Calu3 (cell line): ENCODE results near the gene HYKK. TPM values are rescaled to one million over a fixed set of nuclear protein-coding genes. Genes with fewer than 3 reads are reported as not detected.

Source experiments
- BruUV-seq: library from RNA; stranded (reverse); fragments of 400-500 nt; replicated peaks from 2 replicates; lab custom pipeline; 2021; lab: Mats Ljungman, UMichigan
- CTCF ChIA-PET: fragments of 300-600 bp; sonication (Branson Sonifier 250); formaldehyde crosslinking; loops from one replicate; lab custom pipeline; 2022; ENCODE audit warnings: antibody characterized with exemption; lab: Charles Lee
- DNase-seq: peaks from one replicate; pipeline ENCODE4 v3.0.0; 2022
- H3K27ac Mint-ChIP-seq: one replicate; pipeline ENCODE4 v1.8.0; 2022; ENCODE audit warnings: mixed read lengths; ENCODE audit not compliant: unreplicated experiment
- H3K27me3 Mint-ChIP-seq: one replicate; pipeline ENCODE4 v1.8.0; 2022; ENCODE audit warnings: mixed read lengths; ENCODE audit not compliant: unreplicated experiment
- H3K36me3 Mint-ChIP-seq: one replicate; pipeline ENCODE4 v1.8.0; 2022; ENCODE audit warnings: mild to moderate bottlenecking, moderate library complexity, mixed read lengths; ENCODE audit not compliant: insufficient read depth, unreplicated experiment
- H3K4me1 Mint-ChIP-seq: one replicate; pipeline ENCODE4 v1.8.0; 2022; ENCODE audit warnings: mild to moderate bottlenecking, low read depth, mixed read lengths; ENCODE audit not compliant: unreplicated experiment
- H3K4me3 Mint-ChIP-seq: one replicate; pipeline ENCODE4 v1.8.0; 2022; ENCODE audit warnings: mild to moderate bottlenecking, low read depth, moderate library complexity, mixed read lengths; ENCODE audit not compliant: unreplicated experiment
- H3K9me3 Mint-ChIP-seq: one replicate; pipeline ENCODE4 v1.8.0; 2022; ENCODE audit warnings: low read depth, mixed read lengths; ENCODE audit not compliant: unreplicated experiment
- CTCF ChIP-seq: fragments of 200-600 bp; IDR thresholded peaks from one replicate; pipeline ENCODE4 v1.8.0; 2022; ENCODE audit warnings: antibody characterized with exemption; ENCODE audit not compliant: unreplicated experiment
- intact Hi-C: fragments of 100-400 bp; cut with micrococcal nuclease; formaldehyde crosslinking; loops from one replicate; pipeline ENCODE4 v1.10.0; 2022; ENCODE audit not compliant: unreplicated experiment
- total RNA-seq: library from RNA; stranded (reverse); gene quantifications from 2 replicates; pipeline ENCODE4 v1.2.3, GENCODE V29; 2022

HYKK gene
- total RNA-seq, 1 experiment from 2014 or later, result 15.7 TPM

- Mint-ChIP-seq H3K4me1 (no peaks in the 10 kb centered on the region), H3K4me3 (no peak overlapping the region), H3K27me3 (no peaks in the 10 kb centered on the region), H3K36me3 (no peaks in the 10 kb centered on the region), H3K27ac (no peak overlapping the region), H3K9me3 (no peaks in the 10 kb centered on the region)
- TF ChIP-seq CTCF, result no peak
- CTCF ChIA-PET, result no interaction called here
- intact Hi-C loops, result no loop called here
- no TSS peak for BruUV-seq
- no peak for DNase-seq
Observed at GRCh38 chr15:78573416-78573815, 66.0 kb downstream of the HYKK start.

- CTCF ChIA-PET, result interaction anchor here (0.8 kb wide), 1 partner anchor 10 kb away, joined by 3 read pairs; the partner anchor contains the start of gene CHRNA5
- intact Hi-C loops, result no loop called here
- H3K27me3 Mint-ChIP-seq, result no peaks in the 10 kb centered on the region
- no peak overlapping the region for H3K4me3 Mint-ChIP-seq
- no TSS peak for BruUV-seq
- no peak overlapping the region for H3K27ac Mint-ChIP-seq
- H3K4me1 Mint-ChIP-seq, result no peaks in the 10 kb centered on the region
- H3K36me3 Mint-ChIP-seq, result no peaks in the 10 kb centered on the region
- no peak for DNase-seq
- no peak for TF ChIP-seq CTCF
- no peaks in the 10 kb centered on the region for H3K9me3 Mint-ChIP-seq
Observed at GRCh38 chr15:78574944-78575343, 67.6 kb downstream of the HYKK start.

Other genes starting within 250 kb of the HYKK start
- 52.1 and 53.6 TPM in 2 replicates for gene DNAJA4, start 243.0 kb upstream of the HYKK start, total RNA-seq
- gene SKIC8, start 208.0 kb upstream of the HYKK start, total RNA-seq, result 67.8 and 72.8 TPM in 2 replicates
- gene CRABP1, start 167.2 kb upstream of the HYKK start, total RNA-seq, result 0.51 TPM in 1 of 2 replicates, not detected in the other
- gene IREB2, start 69.4 kb upstream of the HYKK start, total RNA-seq, result 83.2 and 84.5 TPM in 2 replicates
- gene PSMA4, start 32.9 kb downstream of the HYKK start, total RNA-seq, result 358 and 376 TPM in 2 replicates
- 34.9 and 47.0 TPM in 2 replicates for gene CHRNA5, start 57.9 kb downstream of the HYKK start, total RNA-seq
- gene CHRNA3, start 113.4 kb downstream of the HYKK start, total RNA-seq, result not detected in 2 replicates
- gene CHRNB4, start 133.6 kb downstream of the HYKK start, total RNA-seq, result not detected in 2 replicates